Astrocyte of the hippocampus (primary cell): ENCODE measurements around the gene PPP2R2D.
"Not testable (repeated sequence)": the region's sequence is repeated elsewhere in the genome, so short reads cannot be mapped to it uniquely, and the experiment has no call there.

ENCODE experiments used
- DNase-seq: peaks from one replicate; pipeline ENCODE4 v3.0.0; 2011; ENCODE audit warnings: low read depth, low spot score

Gene PPP2R2D

DNA sequence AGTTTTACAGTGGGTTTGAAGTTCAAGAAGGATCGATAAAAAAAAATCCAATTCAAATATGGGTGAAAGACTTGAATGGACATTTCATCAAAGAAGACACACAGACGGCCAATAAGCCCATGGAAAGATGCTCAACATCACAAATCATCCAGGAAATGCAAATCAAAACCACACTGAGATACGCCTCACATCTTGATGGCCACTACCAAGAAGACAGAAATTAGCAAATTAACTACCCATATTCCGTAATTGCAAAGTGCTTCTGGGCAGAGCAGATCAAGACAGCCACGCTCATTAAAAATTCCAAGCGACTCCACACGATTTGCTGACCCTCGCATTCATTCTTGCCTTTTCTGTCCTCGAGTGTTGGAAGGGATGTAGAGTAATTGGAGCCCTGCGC, 34.1 kb upstream of the PPP2R2D start:
- DNase-seq, result no peak

GRCh38 chr10:131868436-131868835, 32.4 kb upstream of the PPP2R2D start:
- no peak for DNase-seq

DNA sequence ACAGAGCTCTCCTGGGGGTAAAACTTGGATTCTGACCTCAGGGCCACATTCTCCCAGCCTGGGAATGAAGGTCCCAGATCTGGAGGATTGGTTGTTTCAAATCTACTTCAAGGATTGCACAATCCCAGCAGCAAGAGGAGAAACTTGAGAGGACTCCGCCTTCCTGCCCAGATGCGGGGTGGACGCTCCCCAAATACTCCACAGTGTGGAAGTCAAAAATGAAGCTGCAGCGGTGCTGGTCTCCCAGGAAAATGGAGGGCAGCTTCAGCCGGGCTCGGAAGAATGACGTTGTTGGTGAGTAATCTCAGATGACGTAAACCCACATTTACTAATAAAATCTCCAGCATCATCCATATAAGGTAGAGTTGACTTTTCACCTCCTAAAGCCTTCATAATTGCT, 31.5 kb upstream of the PPP2R2D start:
- no peak for DNase-seq

DNA sequence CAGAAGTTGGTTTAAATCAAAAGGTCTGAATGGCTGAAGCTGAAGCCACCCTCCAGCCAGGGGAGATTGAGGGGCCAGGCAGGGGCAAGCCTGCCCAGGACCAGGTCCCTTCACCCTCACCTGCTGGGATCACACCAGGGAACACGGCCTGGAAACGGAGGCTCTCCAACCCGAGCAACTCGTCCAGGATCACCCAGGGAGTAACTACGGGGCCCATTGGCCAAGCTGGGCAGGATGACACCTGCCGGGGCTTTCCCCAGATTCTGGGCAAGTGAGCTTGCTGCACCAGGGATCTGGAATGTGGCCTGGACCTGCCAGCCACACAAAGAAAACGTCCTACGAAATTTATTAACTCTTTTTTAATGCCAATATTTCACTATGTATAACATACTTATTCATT, 30.4 kb upstream of the PPP2R2D start:
- no peak for DNase-seq

DNA sequence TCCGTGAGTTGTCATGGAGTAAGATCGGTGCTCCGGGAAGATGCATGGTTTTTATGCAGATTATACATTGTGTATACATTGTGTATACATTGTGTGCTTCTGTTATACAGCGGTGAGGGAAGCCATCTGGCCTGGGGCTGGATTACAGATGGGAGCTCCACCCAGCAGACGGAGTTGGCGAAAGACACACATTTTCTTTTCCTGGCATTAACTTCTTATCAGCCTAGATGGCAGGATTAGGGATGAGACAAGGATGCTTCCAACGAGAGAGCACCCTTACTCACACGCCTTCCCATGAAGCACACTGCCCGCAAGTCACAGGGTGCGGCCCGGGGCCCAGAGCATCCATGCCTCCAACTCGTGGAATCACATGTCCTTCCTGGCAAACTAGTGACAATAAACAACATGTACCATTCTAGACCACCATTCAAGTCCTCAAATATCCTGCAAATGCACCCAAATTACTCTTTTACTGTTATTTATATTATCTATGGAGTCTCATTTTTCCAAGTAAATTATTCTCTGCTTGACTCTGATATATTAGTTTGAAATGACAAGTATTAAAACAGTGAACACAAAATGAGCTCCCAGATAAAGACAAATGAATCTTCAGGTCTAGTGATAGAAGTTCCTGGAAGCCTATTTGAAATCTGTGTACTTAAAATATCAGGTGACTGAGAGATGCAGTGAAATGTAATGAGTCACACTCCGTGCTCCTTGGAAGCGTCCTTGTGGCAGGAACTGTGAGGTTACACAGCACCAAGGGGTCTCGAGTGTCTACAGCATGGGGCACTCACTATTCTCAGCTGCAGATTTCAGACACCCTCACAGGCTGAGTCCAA, 29.8 kb upstream of the PPP2R2D start:
- no peak for DNase-seq

- DNase-seq, result no peak
Measured at GRCh38 chr10:131871673-131872005, 29.2 kb upstream of the PPP2R2D start.

- no peak for DNase-seq
Measured at GRCh38 chr10:131872011-131872826, 28.6 kb upstream of the PPP2R2D start.

- no peak for DNase-seq
Measured at GRCh38 chr10:131872827-131873375, 27.9 kb upstream of the PPP2R2D start.

DNA sequence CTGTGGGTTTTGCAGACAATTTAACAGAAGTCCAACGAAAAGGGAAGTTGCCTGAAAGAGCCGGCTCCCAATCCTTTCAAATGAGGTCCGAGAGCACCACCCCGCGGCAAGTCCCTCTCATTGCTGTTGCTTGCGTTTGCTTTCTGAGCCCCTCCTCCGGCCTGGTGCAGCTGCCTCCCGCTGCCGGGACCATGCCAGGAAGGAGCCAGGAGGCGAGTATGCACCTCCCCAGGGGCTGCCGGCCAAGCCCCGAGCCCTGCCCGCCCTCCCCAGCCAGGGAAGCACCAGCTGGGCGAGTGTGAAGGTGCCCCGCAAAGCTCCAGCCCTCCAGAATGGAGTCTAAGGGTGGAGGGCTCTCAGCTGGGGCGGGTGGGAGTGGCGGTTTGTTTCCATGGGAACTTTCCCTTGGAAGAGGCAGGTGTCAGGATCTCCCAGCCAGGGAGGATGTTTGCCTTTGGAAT, 25.8 kb upstream of the PPP2R2D start:
- peak; percentile 90 for DNase-seq

DNA sequence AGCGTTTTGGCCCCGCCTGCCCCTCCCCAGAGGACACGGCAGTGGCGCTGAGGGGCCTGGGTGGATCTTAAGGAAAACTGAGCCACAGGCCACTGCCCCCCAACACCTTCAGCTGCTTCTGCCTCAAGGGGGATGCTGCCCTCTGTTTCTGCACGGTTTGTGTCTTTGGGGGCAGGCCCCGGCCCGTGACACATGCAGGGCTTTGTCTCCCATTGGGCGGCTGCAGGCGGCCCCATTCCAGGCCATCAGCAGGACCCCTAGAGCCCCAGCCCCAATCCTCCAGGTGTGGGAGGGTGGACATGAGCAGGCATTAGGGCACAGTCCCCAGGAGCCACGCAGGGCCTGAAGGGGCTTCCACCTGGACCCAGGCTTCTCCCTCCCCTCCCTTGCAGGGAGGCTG, 25.3 kb upstream of the PPP2R2D start:
- DNase-seq, result no peak

GRCh38 chr10:131876017-131876416, 24.8 kb upstream of the PPP2R2D start:
- DNase-seq, result no peak

DNA sequence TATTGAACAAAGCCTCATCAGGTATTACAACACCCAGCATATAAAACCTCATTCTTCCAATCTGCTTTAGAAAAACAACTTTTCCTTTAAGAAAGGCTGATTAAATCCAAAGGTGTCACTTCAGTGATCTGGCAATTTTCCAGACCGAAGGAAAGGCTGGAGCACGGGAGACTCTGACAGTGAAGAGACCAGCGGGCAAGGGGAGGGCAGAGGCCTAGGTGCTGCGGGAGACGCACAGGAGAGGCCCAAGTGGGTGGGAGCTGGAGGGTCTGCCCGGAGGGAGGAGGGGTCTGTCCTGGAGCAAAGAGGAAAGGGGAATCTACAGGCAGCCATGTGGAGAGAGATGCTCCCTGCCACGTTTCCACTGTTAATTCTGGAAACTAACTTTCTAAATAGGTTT, 24.3 kb upstream of the PPP2R2D start:
- DNase-seq, result no peak

DNA sequence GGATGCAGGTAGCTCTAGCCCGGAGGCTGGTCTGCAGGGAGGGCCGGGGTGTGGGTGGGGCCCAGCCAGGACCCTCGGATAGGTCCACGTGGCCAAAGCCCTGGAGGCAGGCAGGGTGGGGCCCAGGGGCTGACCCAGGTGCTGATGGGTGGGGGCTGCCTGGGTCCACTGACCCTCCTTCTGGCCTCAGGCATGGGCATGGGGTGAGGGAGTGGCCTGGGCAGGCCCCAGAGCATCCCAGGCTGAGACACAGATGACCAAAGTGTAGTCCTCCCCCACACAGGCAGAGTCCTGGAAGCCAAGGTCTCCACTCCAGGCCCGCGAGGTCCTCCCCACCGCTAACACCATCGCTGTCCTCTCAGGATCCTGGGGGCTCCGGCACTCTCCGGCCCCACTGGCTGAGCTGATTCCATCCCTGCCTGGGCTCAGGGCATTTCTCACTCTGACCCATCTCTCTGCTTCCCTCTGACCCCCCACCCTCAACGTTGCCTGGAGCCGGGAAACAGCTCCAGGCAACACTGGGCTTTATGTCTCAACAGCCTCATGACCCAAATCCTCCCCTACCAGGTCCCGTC, 20.7 kb upstream of the PPP2R2D start:
- no peak for DNase-seq

- no peak for DNase-seq
Measured at GRCh38 chr10:131881104-131881880, 19.5 kb upstream of the PPP2R2D start.

DNA sequence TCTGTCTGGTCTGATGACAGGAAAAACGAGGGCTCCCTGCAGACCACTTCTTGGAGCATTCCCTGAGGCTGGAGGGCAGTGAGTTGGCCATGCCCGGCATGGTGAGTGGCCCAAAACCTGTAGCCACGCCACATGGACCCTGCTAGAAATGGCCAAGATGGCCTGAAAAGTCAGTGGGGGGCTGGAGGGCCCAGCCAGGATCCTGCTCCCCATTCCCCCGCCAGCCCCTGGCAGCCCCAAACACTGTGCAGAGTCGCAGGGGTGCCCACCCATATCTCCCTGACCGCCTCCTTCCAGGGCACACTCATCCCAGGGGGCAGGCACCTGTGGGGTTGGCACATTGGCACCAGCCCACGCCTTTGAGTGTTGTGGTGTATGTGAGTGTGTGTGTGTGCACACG, 18.7 kb upstream of the PPP2R2D start:
- DNase-seq, result no peak

DNA sequence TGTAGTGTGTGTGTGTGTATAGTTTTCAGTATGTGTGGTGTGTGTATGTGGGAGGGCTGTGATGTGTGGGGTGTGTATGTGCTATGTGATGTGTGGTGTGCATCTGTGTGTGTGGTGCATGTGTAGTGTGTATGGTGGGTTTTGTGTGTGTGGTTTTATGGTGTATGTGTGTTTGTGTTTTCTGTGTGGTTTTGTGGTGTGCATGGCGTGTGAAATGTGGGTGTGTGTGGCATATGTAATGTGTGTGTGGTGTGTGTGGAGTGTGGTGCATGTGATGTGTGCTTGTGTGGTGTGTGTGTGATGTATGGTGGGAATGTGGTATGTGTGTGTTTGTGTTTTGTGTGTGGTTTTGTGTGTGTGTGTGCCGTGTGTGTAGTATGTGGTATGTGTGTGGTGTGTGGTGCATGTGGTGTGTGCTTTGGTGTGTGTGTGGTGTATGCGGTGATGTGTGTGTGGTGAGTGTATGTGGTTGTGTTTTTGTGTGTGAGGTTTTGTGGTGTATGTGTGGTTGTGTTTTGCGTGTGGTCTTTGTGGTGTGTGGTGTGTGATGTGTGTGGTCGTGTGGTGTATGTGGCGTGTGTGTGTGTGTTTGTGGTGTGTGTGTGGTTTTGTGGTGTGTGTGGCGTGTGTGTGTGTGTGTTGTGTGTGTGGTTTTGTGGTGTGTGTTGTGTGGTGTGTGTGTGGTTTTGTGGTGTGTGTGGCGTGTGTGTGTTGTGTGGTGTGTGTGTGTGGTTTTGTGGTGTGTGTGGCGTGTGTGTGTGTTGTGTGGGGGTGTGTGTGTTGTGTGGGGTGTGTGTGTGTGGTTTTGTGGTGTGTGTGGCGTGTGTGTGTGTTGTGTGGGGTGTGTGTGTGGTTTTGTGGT, 18.0 kb upstream of the PPP2R2D start:
- DNase-seq, result no peak

- DNase-seq, result not testable (repeated sequence)
Measured at GRCh38 chr10:131883621-131884393, 17.0 kb upstream of the PPP2R2D start.

DNA sequence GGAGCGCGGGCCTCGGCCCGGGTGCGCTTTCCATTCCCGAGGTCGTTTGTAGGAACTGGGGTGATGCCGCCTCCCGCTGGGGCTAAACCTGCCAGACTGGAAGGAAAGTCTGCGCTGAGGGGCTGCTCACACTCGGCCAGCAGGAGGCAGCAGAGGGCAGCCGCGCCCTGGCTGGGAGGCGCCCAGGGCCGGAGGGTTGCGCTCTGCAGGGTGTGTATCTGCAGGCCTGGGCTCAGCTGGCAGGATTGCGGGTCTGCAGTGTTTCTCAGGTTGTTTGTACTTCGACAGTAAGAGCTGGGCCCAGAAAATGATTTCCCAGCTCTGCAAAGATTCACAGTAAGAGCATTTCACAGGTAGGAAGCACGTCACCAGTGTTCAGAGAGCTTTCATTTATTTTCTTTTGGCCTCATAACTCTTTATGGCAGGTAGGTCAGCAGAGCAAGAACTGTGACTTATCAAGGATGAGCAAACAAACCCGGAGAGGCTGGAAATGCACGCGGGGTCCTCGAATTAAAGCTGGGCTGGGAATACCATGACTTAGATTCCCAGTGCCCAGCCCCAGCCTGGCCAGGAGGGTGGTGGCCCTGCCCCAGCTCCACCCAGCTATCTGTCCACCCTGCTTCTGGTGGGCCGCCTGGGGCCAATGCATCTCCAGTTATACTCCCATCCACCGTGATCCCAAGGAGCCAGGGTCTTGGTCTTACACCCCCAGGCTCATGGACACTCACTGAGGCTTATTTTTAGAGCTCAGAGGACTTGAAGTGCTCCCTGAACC, 15.2 kb upstream of the PPP2R2D start:
- DNase-seq, result peak; percentile 85

DNA sequence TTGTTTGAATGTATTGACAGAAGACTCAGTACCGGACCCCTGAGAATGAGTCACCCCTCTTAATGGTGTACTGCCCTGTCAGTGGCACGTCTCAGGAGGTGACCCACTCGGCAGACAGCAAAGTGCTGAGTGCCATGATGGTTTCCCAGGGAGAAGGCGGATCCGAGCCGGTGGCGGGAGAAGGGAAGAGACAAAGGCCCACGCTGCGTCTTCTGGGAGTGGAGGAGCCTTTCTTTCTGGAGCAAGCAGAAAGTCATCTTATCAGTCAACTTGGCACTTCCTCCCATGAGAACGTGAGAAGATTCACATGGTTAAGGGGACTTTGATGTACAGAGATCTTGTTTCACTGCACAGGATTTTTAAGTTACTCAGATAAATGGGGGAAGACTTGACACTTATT, 14.6 kb upstream of the PPP2R2D start:
- no peak for DNase-seq
